ENCODE results near the gene MYO1D.

DNA sequence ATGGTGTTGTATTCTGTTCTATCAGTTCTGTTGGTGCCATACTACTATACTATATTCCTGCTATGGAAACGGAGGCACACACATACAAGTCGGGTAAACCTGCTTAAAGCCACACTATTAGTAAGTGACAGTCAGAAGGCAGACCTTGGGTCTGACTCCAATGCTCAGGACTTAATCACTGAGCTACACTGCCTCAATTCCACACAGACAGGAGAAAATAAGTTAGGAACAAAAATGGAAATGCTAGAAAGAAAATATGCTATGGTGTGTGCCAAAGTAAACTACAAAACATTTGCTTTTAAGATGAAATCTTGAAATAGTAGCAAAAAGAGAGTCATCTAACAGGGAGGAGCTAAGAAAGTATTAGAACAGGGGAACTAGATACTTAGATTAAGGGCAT, 48.1 kb downstream of the MYO1D start:
- TF ChIP-seq, protein P1, sequence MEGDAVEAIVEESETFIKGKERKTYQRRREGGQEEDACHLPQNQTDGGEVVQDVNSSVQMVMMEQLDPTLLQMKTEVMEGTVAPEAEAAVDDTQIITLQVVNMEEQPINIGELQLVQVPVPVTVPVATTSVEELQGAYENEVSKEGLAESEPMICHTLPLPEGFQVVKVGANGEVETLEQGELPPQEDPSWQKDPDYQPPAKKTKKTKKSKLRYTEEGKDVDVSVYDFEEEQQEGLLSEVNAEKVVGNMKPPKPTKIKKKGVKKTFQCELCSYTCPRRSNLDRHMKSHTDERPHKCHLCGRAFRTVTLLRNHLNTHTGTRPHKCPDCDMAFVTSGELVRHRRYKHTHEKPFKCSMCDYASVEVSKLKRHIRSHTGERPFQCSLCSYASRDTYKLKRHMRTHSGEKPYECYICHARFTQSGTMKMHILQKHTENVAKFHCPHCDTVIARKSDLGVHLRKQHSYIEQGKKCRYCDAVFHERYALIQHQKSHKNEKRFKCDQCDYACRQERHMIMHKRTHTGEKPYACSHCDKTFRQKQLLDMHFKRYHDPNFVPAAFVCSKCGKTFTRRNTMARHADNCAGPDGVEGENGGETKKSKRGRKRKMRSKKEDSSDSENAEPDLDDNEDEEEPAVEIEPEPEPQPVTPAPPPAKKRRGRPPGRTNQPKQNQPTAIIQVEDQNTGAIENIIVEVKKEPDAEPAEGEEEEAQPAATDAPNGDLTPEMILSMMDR (IDR thresholded peaks at IDR 0.05; ENCODE audit: low read depth, low read length, missing input control): no peak
- no peak for TF ChIP-seq TAF1 (conservative IDR thresholded peaks at IDR 0.05)
- TF ChIP-seq, protein P2, sequence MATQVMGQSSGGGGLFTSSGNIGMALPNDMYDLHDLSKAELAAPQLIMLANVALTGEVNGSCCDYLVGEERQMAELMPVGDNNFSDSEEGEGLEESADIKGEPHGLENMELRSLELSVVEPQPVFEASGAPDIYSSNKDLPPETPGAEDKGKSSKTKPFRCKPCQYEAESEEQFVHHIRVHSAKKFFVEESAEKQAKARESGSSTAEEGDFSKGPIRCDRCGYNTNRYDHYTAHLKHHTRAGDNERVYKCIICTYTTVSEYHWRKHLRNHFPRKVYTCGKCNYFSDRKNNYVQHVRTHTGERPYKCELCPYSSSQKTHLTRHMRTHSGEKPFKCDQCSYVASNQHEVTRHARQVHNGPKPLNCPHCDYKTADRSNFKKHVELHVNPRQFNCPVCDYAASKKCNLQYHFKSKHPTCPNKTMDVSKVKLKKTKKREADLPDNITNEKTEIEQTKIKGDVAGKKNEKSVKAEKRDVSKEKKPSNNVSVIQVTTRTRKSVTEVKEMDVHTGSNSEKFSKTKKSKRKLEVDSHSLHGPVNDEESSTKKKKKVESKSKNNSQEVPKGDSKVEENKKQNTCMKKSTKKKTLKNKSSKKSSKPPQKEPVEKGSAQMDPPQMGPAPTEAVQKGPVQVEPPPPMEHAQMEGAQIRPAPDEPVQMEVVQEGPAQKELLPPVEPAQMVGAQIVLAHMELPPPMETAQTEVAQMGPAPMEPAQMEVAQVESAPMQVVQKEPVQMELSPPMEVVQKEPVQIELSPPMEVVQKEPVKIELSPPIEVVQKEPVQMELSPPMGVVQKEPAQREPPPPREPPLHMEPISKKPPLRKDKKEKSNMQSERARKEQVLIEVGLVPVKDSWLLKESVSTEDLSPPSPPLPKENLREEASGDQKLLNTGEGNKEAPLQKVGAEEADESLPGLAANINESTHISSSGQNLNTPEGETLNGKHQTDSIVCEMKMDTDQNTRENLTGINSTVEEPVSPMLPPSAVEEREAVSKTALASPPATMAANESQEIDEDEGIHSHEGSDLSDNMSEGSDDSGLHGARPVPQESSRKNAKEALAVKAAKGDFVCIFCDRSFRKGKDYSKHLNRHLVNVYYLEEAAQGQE (IDR thresholded peaks at IDR 0.05): no peak
- TF ChIP-seq HNF4G (IDR thresholded peaks at IDR 0.05): no peak
- no peak for TF ChIP-seq EGR1 (IDR thresholded peaks at IDR 0.05; ENCODE audit: low read depth in 2 of 2)
- TF ChIP-seq SP1 (IDR thresholded peaks at IDR 0.05): no peak
- TF ChIP-seq GABPA (IDR thresholded peaks at IDR 0.05 in 1 of 2, conservative IDR thresholded peaks at IDR 0.05 in 1 of 2): no peak
- TF ChIP-seq RAD21 (IDR thresholded peaks at IDR 0.05): no peak
- TF ChIP-seq RXRA (IDR thresholded peaks at IDR 0.05): no peak
- TF ChIP-seq, protein P3, sequence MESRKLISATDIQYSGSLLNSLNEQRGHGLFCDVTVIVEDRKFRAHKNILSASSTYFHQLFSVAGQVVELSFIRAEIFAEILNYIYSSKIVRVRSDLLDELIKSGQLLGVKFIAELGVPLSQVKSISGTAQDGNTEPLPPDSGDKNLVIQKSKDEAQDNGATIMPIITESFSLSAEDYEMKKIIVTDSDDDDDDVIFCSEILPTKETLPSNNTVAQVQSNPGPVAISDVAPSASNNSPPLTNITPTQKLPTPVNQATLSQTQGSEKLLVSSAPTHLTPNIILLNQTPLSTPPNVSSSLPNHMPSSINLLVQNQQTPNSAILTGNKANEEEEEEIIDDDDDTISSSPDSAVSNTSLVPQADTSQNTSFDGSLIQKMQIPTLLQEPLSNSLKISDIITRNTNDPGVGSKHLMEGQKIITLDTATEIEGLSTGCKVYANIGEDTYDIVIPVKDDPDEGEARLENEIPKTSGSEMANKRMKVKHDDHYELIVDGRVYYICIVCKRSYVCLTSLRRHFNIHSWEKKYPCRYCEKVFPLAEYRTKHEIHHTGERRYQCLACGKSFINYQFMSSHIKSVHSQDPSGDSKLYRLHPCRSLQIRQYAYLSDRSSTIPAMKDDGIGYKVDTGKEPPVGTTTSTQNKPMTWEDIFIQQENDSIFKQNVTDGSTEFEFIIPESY (IDR thresholded peaks at IDR 0.05): no peak

Data from liver (tissue), 3 donors.